SU-DHL-6 (cell line): ENCODE measurements around the gene CEP128.

Source experiments
- H2AFZ ChIP-seq: fragments of 200-600 bp; sonication (generic); 2 replicates; pipeline ENCODE4 v1.6.1; 2014; ENCODE audit warnings: low read depth, mild to moderate bottlenecking, moderate library complexity, mixed read lengths, antibody characterized with exemption, low read length; ENCODE audit not compliant: severe bottlenecking
- H3F3A ChIP-seq: fragments of 200-600 bp; shearing (Covaris generic); 2 replicates; pipeline ENCODE4 v1.6.0; 2016; ENCODE audit warnings: antibody characterized with exemption, mild to moderate bottlenecking; ENCODE audit not compliant: insufficient read depth
- H3K27ac ChIP-seq: fragments of 200-600 bp; sonication (generic); 2 replicates; pipeline ENCODE4 v1.5.1; 2016; ENCODE audit warnings: low read depth, mild to moderate bottlenecking, low read length, moderate library complexity, mixed read lengths
- H3K27me3 ChIP-seq: fragments of 200-600 bp; sonication (generic), shearing (Covaris generic); 2 replicates; pipeline ENCODE4 v1.6.0; 2014; ENCODE audit warnings: mild to moderate bottlenecking, low read length
- H3K36me3 ChIP-seq: fragments of 200-600 bp; sonication (generic); 2 replicates; pipeline ENCODE4 v1.6.1; 2014; ENCODE audit warnings: mild to moderate bottlenecking, low read length, mixed read lengths
- H3K4me2 ChIP-seq: fragments of 300-600, 200-600 bp; shearing (Covaris generic), sonication (generic); 2 replicates; pipeline ENCODE4 v1.6.0; 2014; ENCODE audit warnings: low read length, low read depth, mild to moderate bottlenecking; ENCODE audit not compliant: poor library complexity, severe bottlenecking
- H3K4me3 ChIP-seq: fragments of 200-600 bp; sonication (generic); 2 replicates; pipeline ENCODE4 v1.5.1; 2014; ENCODE audit warnings: antibody characterized with exemption, low read length, mild to moderate bottlenecking, mixed read lengths; ENCODE audit not compliant: insufficient read depth, poor library complexity, severe bottlenecking
- H3K79me2 ChIP-seq: fragments of 200-600 bp; sonication (generic); 2 replicates; pipeline ENCODE4 v1.6.1; 2014; ENCODE audit warnings: mild to moderate bottlenecking, low read length, moderate library complexity; ENCODE audit not compliant: insufficient read depth
- H3K9ac ChIP-seq: fragments of 200-600 bp; sonication (generic); 2 replicates; pipeline ENCODE4 v1.7.0; 2014; ENCODE audit warnings: mild to moderate bottlenecking, low read length
- H3K9me2 ChIP-seq: fragments of 200-600 bp; sonication (generic); replicated peaks from 2 replicates; pipeline ENCODE4 v1.6.1; 2014; ENCODE audit warnings: low read length; ENCODE audit not compliant: insufficient read depth
- H3K9me3 ChIP-seq: fragments of 200-600 bp; sonication (generic); 2 replicates; pipeline ENCODE4 v1.6.1; 2014; ENCODE audit warnings: low read length, mixed read lengths; ENCODE audit not compliant: insufficient read depth
- H4K20me1 ChIP-seq: fragments of 200-600 bp; sonication (generic); 2 replicates; pipeline ENCODE4 v1.6.1; 2014; ENCODE audit warnings: low read depth, mild to moderate bottlenecking, antibody characterized with exemption, low read length, moderate library complexity, mixed read lengths
- CTCF ChIP-seq: fragments of 200-600 bp; sonication (generic); IDR thresholded peaks from one replicate; pipeline ENCODE4 v1.5.1; 2017; ENCODE audit warnings: antibody characterized with exemption, mild to moderate bottlenecking, low read length, moderate library complexity; ENCODE audit not compliant: insufficient read depth, poor library complexity, severe bottlenecking
- EZH2phosphoT487 ChIP-seq: fragments of 200-600 bp; sonication (generic), shearing (Covaris generic); conservative IDR thresholded peaks from 2 replicates; pipeline ENCODE4 v1.6.1; 2018; ENCODE audit warnings: mild to moderate bottlenecking, antibody characterized with exemption, low read length, moderate library complexity, mixed read lengths

CEP128 gene

GRCh38 chr14:80805136-80805535 lies 136.4 kb downstream of the CEP128 start:
- TF ChIP-seq CTCF (no peak), EZH2phosphoT487 (no peak)
- H3K4me2 ChIP-seq: no peak overlapping the region
- H4K20me1 ChIP-seq: no peaks in the 10 kb centered on the region
- H2AFZ ChIP-seq: no peak overlapping the region
- H3K4me3 ChIP-seq: no peak overlapping the region
- H3K9ac ChIP-seq: no peak overlapping the region
- H3K9me2 ChIP-seq: no peaks in the 10 kb centered on the region
- H3K36me3 ChIP-seq: no peaks in the 10 kb centered on the region
- no peaks in the 10 kb centered on the region for H3K27me3 ChIP-seq
- no peaks in the 10 kb centered on the region for H3K9me3 ChIP-seq
- no peaks in the 10 kb centered on the region for H3K79me2 ChIP-seq
- H3K27ac ChIP-seq: no peak overlapping the region
- no peaks in the 10 kb centered on the region for H3F3A ChIP-seq

- Histone ChIP-seq H3K27ac (no peak overlapping the region), H4K20me1 (no peaks in the 10 kb centered on the region), H3K9me3 (no peaks in the 10 kb centered on the region), H3K9me2 (no peaks in the 10 kb centered on the region), H3K36me3 (no peaks in the 10 kb centered on the region), H3K9ac (no peak overlapping the region), H3K4me3 (no peak overlapping the region), H3F3A (no peaks in the 10 kb centered on the region), H3K4me2 (no peak overlapping the region), H3K79me2 (no peaks in the 10 kb centered on the region), H3K27me3 (no peaks in the 10 kb centered on the region), H2AFZ (no peak overlapping the region)
- TF ChIP-seq EZH2phosphoT487: no peak
- no peak for TF ChIP-seq CTCF
Measured at GRCh38 chr14:80798878-80799277, 142.7 kb downstream of the CEP128 start.

- Histone ChIP-seq H3K27me3 (no peaks in the 10 kb centered on the region), H3K9ac (no peak overlapping the region), H3K27ac (no peak overlapping the region), H2AFZ (no peak overlapping the region), H3K36me3 (no peaks in the 10 kb centered on the region), H3K9me2 (no peaks in the 10 kb centered on the region), H3K4me3 (no peak overlapping the region), H3K79me2 (no peaks in the 10 kb centered on the region), H3F3A (no peaks in the 10 kb centered on the region), H3K4me2 (no peak overlapping the region), H4K20me1 (no peaks in the 10 kb centered on the region), H3K9me3 (no peaks in the 10 kb centered on the region)
- TF ChIP-seq EZH2phosphoT487 (no peak), CTCF (no peak)
Measured at GRCh38 chr14:80798211-80798610, 143.3 kb downstream of the CEP128 start.
